Stromal cell of bone marrow (primary cell): Measurements from ENCODE around the gene ADAM22.

Source experiments
- DNase-seq: peaks from one replicate; pipeline ENCODE4 v3.0.0-alpha.2; 2012; ENCODE audit warnings: low read depth

The ADAM22 gene

GRCh38 chr7:88167223-88167622 is 233.2 kb downstream of the ADAM22 start:
- no peak for DNase-seq

DNA sequence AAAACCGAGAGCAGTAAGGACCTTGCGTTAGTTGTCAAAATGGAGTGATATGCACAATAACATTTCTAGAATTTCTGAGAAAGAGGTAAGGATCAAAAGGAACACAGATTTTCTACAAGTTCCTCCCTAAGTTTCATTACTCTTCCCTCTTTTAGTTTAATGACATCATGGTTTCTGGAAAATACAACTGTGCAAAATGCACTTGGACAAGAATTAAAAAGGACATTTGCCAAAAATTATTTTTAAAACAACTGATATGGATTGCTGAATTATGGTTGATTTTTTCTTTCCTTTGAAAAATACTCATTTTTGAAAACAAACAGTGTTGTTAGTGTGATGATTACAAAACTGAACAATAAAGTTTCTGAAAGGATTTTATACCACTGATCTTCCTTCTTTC is 233.7 kb downstream of the ADAM22 start:
- no peak for DNase-seq

DNA sequence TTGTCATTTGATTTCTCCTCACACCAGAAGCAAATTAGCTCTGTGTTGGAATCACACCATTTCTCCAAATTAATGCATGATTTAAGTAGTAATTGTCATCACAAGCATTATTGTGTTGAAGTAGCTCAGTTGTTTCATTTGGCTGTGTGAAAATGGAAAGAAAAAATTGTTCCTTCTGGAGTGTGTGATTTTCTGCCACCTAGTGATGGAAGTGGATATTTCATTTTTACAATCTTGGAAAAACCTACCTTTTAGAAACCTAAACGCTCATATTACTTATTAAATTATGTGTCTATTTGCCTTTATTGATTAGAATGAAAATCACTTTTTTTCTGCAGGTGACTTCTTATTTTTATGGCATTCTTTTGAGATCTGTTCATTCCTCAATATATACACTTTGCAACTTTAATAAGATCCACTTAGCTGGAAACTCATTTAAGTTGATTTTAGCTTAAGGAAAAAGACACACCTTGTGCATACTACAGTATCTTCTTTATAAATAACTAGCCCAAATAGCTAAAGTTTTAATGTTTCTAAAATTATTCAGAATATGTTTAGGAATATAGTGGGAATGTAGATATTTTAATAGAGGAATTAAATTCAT is 235.8 kb downstream of the ADAM22 start:
- peak; percentile 10 for DNase-seq

- DNase-seq, result no peak
These were observed 238.8 kb downstream of the ADAM22 start for GRCh38 chr7:88172842-88173241.

GRCh38 chr7:88176190-88176589 is 242.1 kb downstream of the ADAM22 start:
- no peak for DNase-seq

- DNase-seq, result no peak
These were observed 249.0 kb downstream of the ADAM22 start for GRCh38 chr7:88183051-88183450.

DNA sequence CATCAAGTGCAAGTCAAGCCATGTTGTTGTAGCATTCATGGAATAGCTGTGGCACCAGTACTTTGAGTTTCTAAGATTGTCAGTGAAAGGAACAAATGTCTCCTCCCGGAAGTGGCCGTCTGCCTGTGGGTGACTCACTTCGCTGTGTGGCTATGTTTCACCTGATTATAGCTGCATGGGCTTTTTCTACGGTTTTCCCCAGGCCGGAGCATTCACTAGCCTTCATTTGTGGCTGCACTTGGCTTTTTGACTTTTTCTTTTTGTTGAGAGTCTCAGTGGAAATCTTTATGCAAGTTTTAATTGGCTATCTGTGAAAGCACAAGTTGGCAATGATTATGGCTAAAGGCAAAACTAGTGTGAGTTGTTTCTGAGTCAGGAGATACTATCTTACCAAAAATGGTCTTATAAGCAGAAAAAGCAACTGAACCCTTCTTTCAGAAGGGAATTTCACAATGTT is 250.8 kb downstream of the ADAM22 start:
- DNase-seq, result peak; percentile 80

DNA sequence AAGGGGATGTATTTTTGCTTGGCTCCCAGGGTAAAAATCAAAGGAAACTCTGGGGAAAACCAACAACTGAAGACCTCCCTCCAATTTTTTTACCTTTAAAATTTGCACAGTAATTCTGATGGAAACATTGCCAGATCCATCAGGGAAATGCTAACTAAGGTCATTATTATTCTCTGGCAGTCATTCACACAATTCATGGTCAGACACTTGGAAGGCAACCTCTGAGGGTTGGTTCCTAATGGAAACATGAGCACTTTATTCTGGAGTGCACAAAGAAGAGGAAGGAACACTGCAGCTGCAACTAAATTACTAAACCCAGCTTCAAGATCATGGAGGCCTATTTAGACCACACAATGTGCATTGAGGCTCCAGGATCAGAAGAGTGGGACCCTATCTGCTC is 251.6 kb downstream of the ADAM22 start:
- DNase-seq, result peak; percentile 27

DNA sequence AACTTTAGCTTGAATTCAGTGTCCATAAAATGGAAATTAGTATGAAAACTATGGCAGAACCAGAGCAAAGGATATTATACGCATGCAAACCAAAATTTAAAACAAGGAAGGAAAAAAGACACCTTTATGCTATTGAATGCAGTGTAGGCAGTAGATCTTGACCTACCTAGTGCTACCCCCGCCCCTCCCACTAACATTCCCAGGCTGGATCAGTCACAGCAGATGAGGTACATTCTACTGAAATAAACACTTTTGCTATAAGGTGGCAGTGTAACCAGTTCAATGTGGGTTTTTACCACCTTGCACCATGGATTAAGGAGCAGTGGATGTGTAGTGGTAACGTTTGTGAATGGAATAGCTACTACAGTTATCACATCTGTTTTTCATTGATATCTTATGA is 257.9 kb downstream of the ADAM22 start:
- DNase-seq, result no peak

DNA sequence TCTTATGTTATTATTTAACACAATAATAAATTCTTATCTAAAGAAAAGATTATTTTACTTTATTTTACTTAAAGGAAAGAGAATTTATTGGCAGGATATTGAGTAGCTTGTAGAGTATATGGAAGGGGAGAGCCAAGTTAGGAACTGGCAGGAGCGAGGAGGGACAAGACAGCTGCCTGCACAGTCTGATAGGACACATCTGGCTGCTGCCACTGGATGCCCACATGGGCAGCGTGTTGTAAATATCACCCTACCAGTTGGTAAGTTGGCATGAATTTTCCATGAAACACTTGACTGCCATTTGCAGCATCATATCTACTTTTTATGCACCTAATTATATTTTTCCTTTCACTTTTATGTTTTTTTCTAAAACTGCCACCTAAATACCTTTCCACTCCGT is 266.2 kb downstream of the ADAM22 start:
- DNase-seq, result no peak

DNA sequence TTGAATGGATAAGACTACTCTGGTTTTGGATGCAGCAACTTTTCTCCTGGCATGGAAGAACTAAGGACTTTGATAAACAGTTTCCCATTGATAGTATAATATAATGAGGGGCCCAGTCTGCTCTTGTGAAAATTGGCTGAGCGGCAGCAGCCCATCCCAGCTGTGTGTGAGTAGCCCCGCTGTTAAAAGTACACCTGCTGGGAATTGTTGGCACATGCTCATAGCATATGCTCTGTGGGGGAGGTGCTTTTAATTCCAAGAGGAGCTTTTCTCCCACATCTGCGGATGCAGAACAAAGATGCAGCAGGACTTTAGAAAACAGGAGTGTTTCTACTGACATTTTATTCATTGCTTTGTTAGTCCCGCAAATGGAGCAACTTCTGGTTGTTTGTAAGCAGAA is 266.7 kb downstream of the ADAM22 start:
- DNase-seq, result no peak

DNA sequence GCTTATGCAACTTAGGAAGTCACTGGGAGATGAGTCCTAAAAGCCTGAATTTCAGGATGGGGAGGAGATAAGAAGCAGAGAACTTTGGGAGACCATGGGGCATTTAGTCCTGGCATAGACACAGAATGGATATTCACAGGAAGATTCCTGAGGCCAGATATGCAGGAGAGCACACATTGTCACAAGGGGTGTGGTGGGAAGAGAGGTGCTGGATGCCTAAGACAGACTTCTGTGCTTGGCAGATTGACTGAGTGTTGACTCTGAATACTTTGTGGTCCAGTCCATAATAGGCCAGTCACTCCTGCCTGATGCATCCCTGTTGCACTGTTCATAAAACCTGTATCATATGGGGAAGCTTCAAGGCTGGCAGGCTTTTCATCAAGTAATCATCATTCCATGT is 267.3 kb downstream of the ADAM22 start:
- DNase-seq, result no peak

DNA sequence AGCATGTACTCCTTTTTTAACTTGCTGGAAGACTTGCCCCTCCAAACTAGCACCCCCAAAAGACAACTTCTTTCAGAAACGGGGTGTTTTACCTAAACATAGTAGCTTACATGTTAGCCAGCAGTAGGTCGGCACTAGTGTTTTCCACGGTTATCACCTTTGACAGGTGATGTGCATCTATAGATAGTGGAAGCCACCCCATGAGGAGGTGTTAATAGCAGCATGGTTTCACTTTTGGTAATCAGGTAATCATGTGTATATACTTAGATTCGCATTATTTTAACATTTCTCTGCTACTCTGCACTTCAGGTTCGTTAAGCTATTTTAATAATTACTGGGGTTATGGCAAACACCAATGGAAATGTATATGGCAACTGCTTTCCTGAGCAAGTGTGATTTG is 268.2 kb downstream of the ADAM22 start:
- no peak for DNase-seq

DNA sequence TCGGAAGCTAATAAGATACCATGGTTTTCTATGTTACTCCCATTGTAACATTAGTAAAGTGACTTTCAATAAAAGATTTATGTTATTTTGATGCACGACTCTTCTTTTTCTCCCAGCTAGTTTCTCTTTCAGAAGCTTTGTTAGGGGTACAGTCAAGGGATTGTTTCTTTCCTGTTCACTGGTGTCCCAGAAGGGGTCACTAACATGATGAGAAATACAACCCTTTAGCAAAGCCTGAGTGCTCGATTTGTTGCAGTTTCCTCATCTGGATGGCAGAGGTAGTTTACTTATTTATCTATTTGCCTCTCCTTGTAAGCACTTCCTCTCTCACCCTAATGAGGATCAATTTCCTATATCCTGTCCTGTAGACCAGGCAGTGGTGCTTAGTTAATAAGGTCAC is 268.7 kb downstream of the ADAM22 start:
- DNase-seq, result no peak

- DNase-seq, result no peak
These were observed 269.4 kb downstream of the ADAM22 start for GRCh38 chr7:88203401-88203800.

- DNase-seq, result no peak
These were observed 270.6 kb downstream of the ADAM22 start for GRCh38 chr7:88204525-88205110.

DNA sequence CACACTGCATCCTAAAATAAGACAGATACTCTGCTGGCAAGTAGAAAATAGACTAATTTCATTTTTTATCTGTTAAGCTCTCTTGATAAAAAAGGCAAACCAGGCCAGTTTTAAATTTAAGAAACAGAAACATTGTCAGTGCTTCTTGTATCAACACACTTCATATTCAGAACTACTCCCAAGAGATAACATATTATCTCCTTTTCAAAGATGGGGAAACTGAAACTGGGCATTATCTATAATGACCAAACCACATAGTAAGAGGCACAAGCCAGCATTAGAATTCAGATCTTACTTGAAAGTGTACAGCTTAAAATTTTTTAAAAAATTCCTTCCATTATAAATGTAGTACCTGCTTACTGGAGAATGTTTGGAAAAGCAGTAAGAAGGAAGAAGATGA is 271.1 kb downstream of the ADAM22 start:
- no peak for DNase-seq

DNA sequence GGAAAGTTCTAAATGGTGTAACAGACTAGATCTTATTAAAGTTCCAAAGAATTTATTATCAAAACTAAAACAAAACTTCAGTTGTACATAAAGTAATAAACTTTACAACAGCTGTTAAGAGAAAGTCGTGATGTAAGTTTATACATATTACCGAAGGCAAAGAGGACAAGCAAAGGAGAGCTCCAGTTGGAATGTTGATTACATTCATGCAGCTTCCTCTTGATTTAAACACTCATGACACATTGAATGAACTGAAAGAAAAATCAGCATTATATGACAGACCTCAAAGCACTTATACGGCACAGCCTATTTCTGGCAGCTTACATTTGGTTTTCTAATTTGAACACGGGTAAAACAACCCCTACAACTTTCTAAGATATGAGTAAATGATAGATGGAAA is 272.2 kb downstream of the ADAM22 start:
- no peak for DNase-seq

GRCh38 chr7:88208521-88208920 is 274.5 kb downstream of the ADAM22 start:
- no peak for DNase-seq

GRCh38 chr7:88212918-88213317 is 278.9 kb downstream of the ADAM22 start:
- DNase-seq, result no peak

DNA sequence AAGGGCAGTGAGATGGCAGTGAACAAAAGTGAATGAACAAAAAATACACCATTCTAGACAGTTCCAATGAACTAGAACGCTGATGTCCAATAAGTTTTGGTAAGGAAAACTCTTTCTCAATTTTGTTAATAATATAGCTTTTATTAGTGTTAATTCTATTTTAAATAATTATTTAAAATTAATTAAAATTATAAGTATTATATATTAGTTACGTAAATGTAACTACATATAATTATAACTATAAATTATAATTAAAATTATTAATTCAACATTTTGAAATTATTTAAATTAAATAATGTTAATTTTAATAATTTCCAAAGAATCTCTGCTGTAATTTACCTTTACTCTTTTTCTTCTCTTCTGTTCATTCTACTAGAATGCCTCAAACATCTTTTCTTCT is 280.4 kb downstream of the ADAM22 start:
- no peak for DNase-seq

- no peak for DNase-seq
These were observed 281.2 kb downstream of the ADAM22 start for GRCh38 chr7:88215295-88215694.

DNA sequence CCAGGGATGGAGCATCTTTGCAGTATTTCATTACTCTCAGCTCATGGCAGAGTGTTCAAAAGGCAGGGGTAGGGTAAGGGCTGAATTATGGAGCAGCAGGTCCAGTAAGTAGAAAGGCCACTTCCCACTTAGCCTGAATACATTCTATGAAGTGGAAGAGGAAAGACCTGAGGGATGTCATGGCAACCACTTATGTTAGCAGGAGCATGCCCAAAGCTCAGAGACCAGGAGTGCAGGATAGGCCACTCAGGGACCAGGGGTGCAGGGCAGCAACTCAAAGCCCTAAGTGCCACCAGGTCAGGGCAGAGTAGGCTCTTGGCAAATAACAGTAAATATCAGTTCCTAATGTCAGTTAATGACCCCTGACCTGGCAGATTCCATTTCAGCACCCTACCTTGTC is 282.2 kb downstream of the ADAM22 start:
- DNase-seq, result no peak

GRCh38 chr7:88217675-88218428 is 283.8 kb downstream of the ADAM22 start:
- no peak for DNase-seq
